ENCODE data around the gene ERICH6B. TPM values are rescaled to one million over a fixed set of nuclear protein-coding genes. Genes with fewer than 3 reads are reported as not detected.
"Not testable (repeated sequence)": the region's sequence is repeated elsewhere in the genome, so short reads cannot be mapped to it uniquely, and the experiment has no call there.

The ERICH6B gene
- total and polyA plus RNA-seq, 4 experiments from 2014 or later: 0.39 TPM; not detected in 3

GRCh38 chr13:45645263-45645662, 29.7 kb upstream of the ERICH6B start:
- H3K27me3 ChIP-seq (ENCODE audit: insufficient read depth, low read length); H3K9me3 ChIP-seq (ENCODE audit: control insufficient read depth in 1 of 2, low read length in 2 of 2); H3K27ac ChIP-seq (ENCODE audit: low read depth, low read length); H3K36me3 Mint-ChIP-seq; H3K27ac Mint-ChIP-seq; H3K4me3 ChIP-seq (ENCODE audit: low read length in 2 of 2); H3K27me3 Mint-ChIP-seq; intact Hi-C loops (cut with micrococcal nuclease); DNase-seq; H3K4me3 Mint-ChIP-seq; H3K4me1 Mint-ChIP-seq; H3K4me1 ChIP-seq (ENCODE audit: insufficient read depth, low read length); H3K36me3 ChIP-seq (ENCODE audit: insufficient read depth, low read length); CTCF ChIA-PET (ENCODE audit: partially characterized antibody); POLR2A ChIA-PET (ENCODE audit: partially characterized antibody): not testable (repeated sequence)
- H3K9me3 Mint-ChIP-seq: peaks cover 0 to 25% (median 18%) of the 10 kb centered on the region in 8 donors

GRCh38 chr13:45642159-45642558, 26.6 kb upstream of the ERICH6B start:
- H3K27me3 ChIP-seq (ENCODE audit: insufficient read depth, low read length); POLR2A ChIA-PET (ENCODE audit: partially characterized antibody); H3K4me3 ChIP-seq (ENCODE audit: low read length in 2 of 2); H3K27ac Mint-ChIP-seq; H3K9me3 ChIP-seq (ENCODE audit: control insufficient read depth in 1 of 2, low read length in 2 of 2); H3K4me1 Mint-ChIP-seq; intact Hi-C loops (cut with micrococcal nuclease); H3K36me3 ChIP-seq (ENCODE audit: insufficient read depth, low read length); CTCF ChIA-PET (ENCODE audit: partially characterized antibody); H3K36me3 Mint-ChIP-seq; H3K27me3 Mint-ChIP-seq; H3K4me3 Mint-ChIP-seq; DNase-seq; H3K4me1 ChIP-seq (ENCODE audit: insufficient read depth, low read length); H3K27ac ChIP-seq (ENCODE audit: low read depth, low read length): not testable (repeated sequence)
- H3K9me3 Mint-ChIP-seq: peaks cover 0 to 25% (median 18%) of the 10 kb centered on the region in 8 donors

- H3K27me3 ChIP-seq (ENCODE audit: insufficient read depth, low read length); H3K4me1 Mint-ChIP-seq; CTCF ChIA-PET (ENCODE audit: partially characterized antibody); H3K27ac Mint-ChIP-seq; H3K27me3 Mint-ChIP-seq; H3K9me3 Mint-ChIP-seq; DNase-seq; H3K36me3 Mint-ChIP-seq; H3K27ac ChIP-seq (ENCODE audit: low read depth, low read length); H3K4me1 ChIP-seq (ENCODE audit: insufficient read depth, low read length); H3K4me3 Mint-ChIP-seq; intact Hi-C loops (cut with micrococcal nuclease); POLR2A ChIA-PET (ENCODE audit: partially characterized antibody); H3K9me3 ChIP-seq (ENCODE audit: control insufficient read depth in 1 of 2, low read length in 2 of 2); H3K4me3 ChIP-seq (ENCODE audit: low read length in 2 of 2); H3K36me3 ChIP-seq (ENCODE audit: insufficient read depth, low read length): not testable (repeated sequence)
Observed at GRCh38 chr13:45635291-45635690, 19.8 kb upstream of the ERICH6B start.

GRCh38 chr13:45630791-45631190, 15.3 kb upstream of the ERICH6B start:
- H3K36me3 ChIP-seq (ENCODE audit: insufficient read depth, low read length): no peaks in the 10 kb centered on the region
- intact Hi-C loops (cut with micrococcal nuclease): no loop called here
- H3K27ac ChIP-seq (ENCODE audit: low read depth, low read length): no peak overlapping the region
- no peaks in the 10 kb centered on the region for H3K4me1 ChIP-seq (ENCODE audit: insufficient read depth, low read length)
- H3K36me3 Mint-ChIP-seq: no peaks in the 10 kb centered on the region
- H3K27me3 ChIP-seq (ENCODE audit: insufficient read depth, low read length): no peaks in the 10 kb centered on the region
- H3K9me3 Mint-ChIP-seq: peaks cover 0 to 7% (median 0%) of the 10 kb centered on the region in 8 donors
- no peaks in the 10 kb centered on the region for H3K9me3 ChIP-seq (ENCODE audit: control insufficient read depth in 1 of 2, low read length in 2 of 2)
- no peak overlapping the region for H3K4me3 Mint-ChIP-seq
- H3K4me1 Mint-ChIP-seq: no peaks in the 10 kb centered on the region
- ChIA-PET CTCF (ENCODE audit: partially characterized antibody) (interaction anchor here (1.0 kb wide), 1 partner anchor 40 kb away, joined by 3 read pairs; no protein-coding TSS in a partner anchor), POLR2A (ENCODE audit: partially characterized antibody) (no interaction called here)
- H3K4me3 ChIP-seq (ENCODE audit: low read length in 2 of 2): no peak overlapping the region
- peaks cover 0 to 10% of the 10 kb centered on the region in 2 donors for H3K27me3 Mint-ChIP-seq
- H3K27ac Mint-ChIP-seq: no peak overlapping the region
- no peak for DNase-seq

GRCh38 chr13:45629940-45630339, 14.4 kb upstream of the ERICH6B start:
- Histone ChIP-seq H3K4me3 (ENCODE audit: low read length in 2 of 2) (no peak overlapping the region), H3K36me3 (ENCODE audit: insufficient read depth, low read length) (no peaks in the 10 kb centered on the region), H3K27ac (ENCODE audit: low read depth, low read length) (no peak overlapping the region), H3K27me3 (ENCODE audit: insufficient read depth, low read length) (no peaks in the 10 kb centered on the region), H3K9me3 (ENCODE audit: control insufficient read depth in 1 of 2, low read length in 2 of 2) (no peaks in the 10 kb centered on the region), H3K4me1 (ENCODE audit: insufficient read depth, low read length) (no peaks in the 10 kb centered on the region)
- Mint-ChIP-seq H3K9me3 (no peaks in the 10 kb centered on the region), H3K4me1 (no peaks in the 10 kb centered on the region), H3K4me3 (no peak overlapping the region), H3K36me3 (no peaks in the 10 kb centered on the region), H3K27ac (no peak overlapping the region), H3K27me3 (peaks cover 5 to 15% of the 10 kb centered on the region in 2 donors)
- ChIA-PET POLR2A (ENCODE audit: partially characterized antibody) (no interaction called here), CTCF (ENCODE audit: partially characterized antibody) (interaction anchor here (1.7 kb wide), 1 partner anchor 10 kb away, joined by 3 read pairs; no protein-coding TSS in a partner anchor)
- intact Hi-C loops (cut with micrococcal nuclease): no loop called here
- no peak for DNase-seq

GRCh38 chr13:45628094-45628493, 12.6 kb upstream of the ERICH6B start:
- DNase-seq: no peak
- CTCF ChIA-PET (ENCODE audit: partially characterized antibody): interaction anchor here (0.7 to 2.4 kb wide), 3 partner anchors 12 to 498 kb away, joined by 3 to 6 read pairs (median 3); no protein-coding TSS in a partner anchor
- Histone ChIP-seq H3K27me3 (ENCODE audit: insufficient read depth, low read length) (no peaks in the 10 kb centered on the region), H3K4me1 (ENCODE audit: insufficient read depth, low read length) (no peaks in the 10 kb centered on the region), H3K4me3 (ENCODE audit: low read length in 2 of 2) (no peak overlapping the region), H3K9me3 (ENCODE audit: control insufficient read depth in 1 of 2, low read length in 2 of 2) (no peaks in the 10 kb centered on the region), H3K27ac (ENCODE audit: low read depth, low read length) (no peak overlapping the region), H3K36me3 (ENCODE audit: insufficient read depth, low read length) (no peaks in the 10 kb centered on the region)
- Mint-ChIP-seq H3K36me3 (no peaks in the 10 kb centered on the region), H3K4me1 (peaks cover 0 to 1% (median 0%) of the 10 kb centered on the region in 4 donors), H3K9me3 (no peaks in the 10 kb centered on the region), H3K27ac (no peak overlapping the region), H3K4me3 (no peak overlapping the region), H3K27me3 (peaks cover 10 to 24% of the 10 kb centered on the region in 2 donors)
- intact Hi-C loops (cut with micrococcal nuclease): no loop called here
- POLR2A ChIA-PET (ENCODE audit: partially characterized antibody): no interaction called here

DNA sequence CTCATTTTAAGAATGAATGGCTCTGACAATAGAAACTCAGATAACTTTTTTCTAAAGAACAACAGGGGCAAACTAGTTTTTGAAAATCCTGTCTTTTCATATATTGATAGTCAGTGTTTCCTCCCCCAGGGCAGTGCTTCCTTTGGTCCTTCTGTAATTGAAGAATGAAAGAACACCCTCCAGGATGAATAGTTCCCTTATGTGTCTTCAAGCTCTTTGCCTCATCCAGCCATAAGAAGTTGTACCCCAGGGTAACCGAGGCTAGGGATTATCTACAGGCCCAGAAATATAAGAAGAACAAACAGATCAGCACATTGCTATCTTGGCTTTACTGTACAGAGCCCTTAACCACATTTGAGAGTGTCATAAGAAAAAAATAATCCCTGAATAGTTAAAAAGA, 12.1 kb upstream of the ERICH6B start:
- H3K27me3 Mint-ChIP-seq: peaks cover 10 to 27% of the 10 kb centered on the region in 2 donors
- Histone ChIP-seq H3K36me3 (ENCODE audit: insufficient read depth, low read length) (no peaks in the 10 kb centered on the region), H3K4me3 (ENCODE audit: low read length in 2 of 2) (no peak overlapping the region), H3K27ac (ENCODE audit: low read depth, low read length) (no peak overlapping the region), H3K4me1 (ENCODE audit: insufficient read depth, low read length) (no peaks in the 10 kb centered on the region), H3K9me3 (ENCODE audit: control insufficient read depth in 1 of 2, low read length in 2 of 2) (no peaks in the 10 kb centered on the region), H3K27me3 (ENCODE audit: insufficient read depth, low read length) (no peaks in the 10 kb centered on the region)
- H3K9me3 Mint-ChIP-seq: no peaks in the 10 kb centered on the region
- H3K4me3 Mint-ChIP-seq: no peak overlapping the region
- DNase-seq: no peak
- intact Hi-C loops (cut with micrococcal nuclease): no loop called here
- POLR2A ChIA-PET (ENCODE audit: partially characterized antibody): no interaction called here
- H3K4me1 Mint-ChIP-seq: peaks cover 0 to 1% (median 0%) of the 10 kb centered on the region in 4 donors
- no peak overlapping the region for H3K27ac Mint-ChIP-seq
- no peaks in the 10 kb centered on the region for H3K36me3 Mint-ChIP-seq
- CTCF ChIA-PET (ENCODE audit: partially characterized antibody): interaction anchor here (0.7 to 2.4 kb wide), 2 partner anchors 57 to 499 kb away, joined by 3 to 6 read pairs; no protein-coding TSS in a partner anchor

All from CD4-positive, alpha-beta memory T cell (primary cell).